Endodermal cell (in vitro differentiated cells): ENCODE data around the gene DHX16. TPM values are rescaled to one million over a fixed set of nuclear protein-coding genes. Genes with fewer than 3 reads are reported as not detected.

Experiments
- DNase-seq: peaks from one replicate; pipeline ENCODE4 v3.0.0-alpha.2; 2017
- H3K27ac ChIP-seq: 2 replicates; pipeline ENCODE4 v1.5.1; 2013; ENCODE audit warnings: mild to moderate bottlenecking, low read depth, low read length, moderate library complexity
- H3K27me3 ChIP-seq: 2 replicates; pipeline ENCODE4 v1.6.1; 2013; ENCODE audit warnings: mild to moderate bottlenecking, low read length, moderate library complexity; ENCODE audit not compliant: insufficient read depth, control insufficient read depth, poor library complexity, severe bottlenecking
- H3K36me3 ChIP-seq: 2 replicates; pipeline ENCODE4 v1.7.0; 2013; ENCODE audit warnings: mild to moderate bottlenecking, low read length, moderate library complexity; ENCODE audit not compliant: control insufficient read depth, insufficient read depth
- H3K4me1 ChIP-seq: one replicate; pipeline ENCODE4 v1.7.0; 2013; ENCODE audit warnings: low read length; ENCODE audit not compliant: control insufficient read depth, insufficient read depth
- H3K4me3 ChIP-seq: 2 replicates; pipeline ENCODE4 v1.5.1; 2013; ENCODE audit warnings: mild to moderate bottlenecking, low read length, moderate library complexity
- H3K9ac ChIP-seq: 2 replicates; pipeline ENCODE4 v1.6.1; 2013; ENCODE audit warnings: mild to moderate bottlenecking, low read length, moderate library complexity; ENCODE audit not compliant: poor library complexity, severe bottlenecking; ENCODE audit errors: extremely low read depth
- H3K9me3 ChIP-seq: 2 replicates; pipeline ENCODE4 v1.6.1; 2013; ENCODE audit warnings: mild to moderate bottlenecking, low read length, moderate library complexity; ENCODE audit not compliant: control insufficient read depth
- H3K27ac Mint-ChIP-seq: 2 replicates; pipeline ENCODE4 v1.8.0; 2020; ENCODE audit warnings: mixed read lengths
- H3K27me3 Mint-ChIP-seq: 2 replicates; pipeline ENCODE4 v1.8.0; 2021; ENCODE audit warnings: mild to moderate bottlenecking, mixed read lengths; ENCODE audit not compliant: insufficient read depth
- H3K36me3 Mint-ChIP-seq: 2 replicates; pipeline ENCODE4 v1.8.0; 2020; ENCODE audit warnings: low read depth, mixed read lengths
- H3K4me1 Mint-ChIP-seq: 2 replicates; pipeline ENCODE4 v1.8.0; 2020; ENCODE audit warnings: mixed read lengths
- H3K4me3 Mint-ChIP-seq: 2 replicates; pipeline ENCODE4 v1.8.0; 2020; ENCODE audit warnings: mild to moderate bottlenecking, moderate library complexity, mixed read lengths
- H3K9me3 Mint-ChIP-seq: 2 replicates; pipeline ENCODE4 v1.8.0; 2020; ENCODE audit warnings: mild to moderate bottlenecking, mixed read lengths
- WGBS, 2 experiments: methylation state at CpG; one replicate each; pipeline versions ENCODE4 v1.1.5 to v1.1.7; 2013; ENCODE audit warnings: missing lambda C conversion rate in 2 of 2, mixed read lengths in 1 of 2; ENCODE audit not compliant: insufficient coverage in 1 of 2, insufficient read length in 1 of 2; 5-methylcytosine and 5-hydroxymethylcytosine counted together
- total RNA-seq, 2 donors: library from RNA; stranded (reverse); fragmentation: NEBNext Ultra II Directional in 1 of 2; extraction: Animal tissue kit (Norgen Biotek cat#: 25700) in 1 of 2; gene quantifications; 2 replicates in 1 of 2; 3 replicates in 1 of 2; pipeline ENCODE4 v1.2.1, GENCODE V29; 2021
- TF ChIP-seq, protein P1 (sequence below): fragments of 200-600 bp; sonication (generic); conservative IDR thresholded peaks from 2 replicates; pipeline ENCODE4 v1.5.0; 2021; ENCODE audit warnings: antibody characterized with exemption, mild to moderate bottlenecking

The DHX16 gene
- total RNA-seq, 2 donors from 2014 or later, result 33.5 to 33.9 TPM

DNA sequence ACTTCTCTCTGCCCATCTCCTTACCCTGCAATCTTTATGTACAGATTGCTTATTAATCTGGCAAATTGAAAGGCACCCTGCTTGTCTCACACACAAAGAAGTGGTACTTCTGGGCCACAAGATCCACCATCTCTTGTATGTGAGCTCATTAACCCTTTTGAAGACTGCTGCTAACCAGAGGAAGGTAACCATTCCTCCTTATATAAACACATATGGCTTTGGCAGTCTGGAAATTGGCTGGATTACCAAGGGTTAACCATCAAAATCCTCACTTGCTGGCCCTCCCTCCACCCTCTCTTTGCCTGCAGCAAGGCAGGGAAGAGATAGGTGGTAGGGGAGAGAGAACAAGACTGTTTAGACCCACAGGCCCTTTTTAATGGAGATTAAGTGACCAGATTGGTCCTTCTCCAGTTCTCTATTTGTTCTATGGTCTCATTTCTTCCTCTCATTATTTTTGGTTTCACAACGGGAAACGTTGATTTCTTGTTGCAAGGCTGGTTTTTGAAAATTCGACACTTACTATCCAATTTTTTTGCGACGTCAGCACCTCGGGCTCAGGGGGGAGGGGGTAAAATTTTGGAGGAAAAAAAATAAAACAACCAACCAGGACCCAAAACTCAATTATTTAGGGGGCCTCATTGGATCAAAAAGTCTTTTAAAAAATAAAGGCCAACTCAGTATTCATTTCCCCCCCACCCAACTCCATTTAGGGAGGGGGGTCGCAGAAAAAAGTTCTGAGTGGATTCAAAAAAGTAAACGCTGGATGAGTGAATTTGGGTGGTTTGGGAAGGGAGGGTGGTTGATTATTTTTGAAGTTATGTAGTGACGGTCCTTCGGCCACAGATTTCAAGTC lies 56.6 kb downstream of the DHX16 start:
- H3K9me3 ChIP-seq, result no peaks in the 10 kb centered on the region
- Mint-ChIP-seq H3K4me3 (peak overlapping the region; percentile 99), H3K9me3 (no peaks in the 10 kb centered on the region), H3K27ac (peak overlapping the region; percentile 100), H3K4me1 (peaks cover 23% of the 10 kb centered on the region), H3K27me3 (no peaks in the 10 kb centered on the region), H3K36me3 (peaks cover 34% of the 10 kb centered on the region)
- H3K9ac ChIP-seq, result peak overlapping the region; percentile 100
- WGBS, 2 experiments, result 0% methylated on average over 3 to 10 of the region's 10 CpGs
- DNase-seq, result peak; percentile 67
- TF ChIP-seq, protein P1, sequence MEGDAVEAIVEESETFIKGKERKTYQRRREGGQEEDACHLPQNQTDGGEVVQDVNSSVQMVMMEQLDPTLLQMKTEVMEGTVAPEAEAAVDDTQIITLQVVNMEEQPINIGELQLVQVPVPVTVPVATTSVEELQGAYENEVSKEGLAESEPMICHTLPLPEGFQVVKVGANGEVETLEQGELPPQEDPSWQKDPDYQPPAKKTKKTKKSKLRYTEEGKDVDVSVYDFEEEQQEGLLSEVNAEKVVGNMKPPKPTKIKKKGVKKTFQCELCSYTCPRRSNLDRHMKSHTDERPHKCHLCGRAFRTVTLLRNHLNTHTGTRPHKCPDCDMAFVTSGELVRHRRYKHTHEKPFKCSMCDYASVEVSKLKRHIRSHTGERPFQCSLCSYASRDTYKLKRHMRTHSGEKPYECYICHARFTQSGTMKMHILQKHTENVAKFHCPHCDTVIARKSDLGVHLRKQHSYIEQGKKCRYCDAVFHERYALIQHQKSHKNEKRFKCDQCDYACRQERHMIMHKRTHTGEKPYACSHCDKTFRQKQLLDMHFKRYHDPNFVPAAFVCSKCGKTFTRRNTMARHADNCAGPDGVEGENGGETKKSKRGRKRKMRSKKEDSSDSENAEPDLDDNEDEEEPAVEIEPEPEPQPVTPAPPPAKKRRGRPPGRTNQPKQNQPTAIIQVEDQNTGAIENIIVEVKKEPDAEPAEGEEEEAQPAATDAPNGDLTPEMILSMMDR, result no peak
- peak overlapping the region; percentile 92 for H3K4me3 ChIP-seq
- no peaks in the 10 kb centered on the region for H3K27me3 ChIP-seq
- peaks cover 2% of the 10 kb centered on the region for H3K4me1 ChIP-seq
- H3K36me3 ChIP-seq, result peaks cover 52% of the 10 kb centered on the region
- H3K27ac ChIP-seq, result peak overlapping the region; percentile 99

DNA sequence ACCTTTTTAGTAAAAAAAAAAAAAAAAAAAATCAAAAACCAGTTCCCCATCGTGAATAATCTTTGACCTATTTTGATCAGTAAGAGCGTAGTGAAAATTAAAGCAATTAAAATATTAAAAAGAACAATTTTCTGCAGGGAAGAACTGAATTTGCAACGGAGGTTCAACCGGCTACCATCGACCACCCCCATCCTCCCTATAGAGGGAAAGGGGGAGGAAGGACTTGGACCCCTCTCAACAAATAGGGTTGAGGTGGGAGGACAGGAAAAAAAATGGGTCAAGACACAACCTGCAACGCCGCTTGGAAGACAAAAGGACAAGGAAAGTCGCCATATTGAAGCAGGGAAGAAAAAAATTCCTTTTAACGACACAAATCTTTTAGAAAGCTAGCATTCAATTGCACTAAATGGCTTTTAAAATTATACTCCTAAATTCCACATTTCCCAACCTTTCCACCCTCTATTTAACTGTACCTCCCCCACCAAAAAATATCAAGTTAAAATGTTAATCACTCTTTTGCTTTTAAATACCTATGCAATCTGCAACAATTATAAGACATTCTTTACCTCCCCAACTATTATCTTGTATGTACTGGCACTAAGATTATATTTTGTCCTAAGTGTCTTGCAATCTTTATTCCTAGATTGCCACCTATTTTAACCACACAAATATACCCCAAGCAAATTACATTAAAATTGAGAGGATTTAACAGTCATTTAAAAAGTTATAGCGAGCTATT lies 57.4 kb downstream of the DHX16 start:
- peaks cover 34% of the 10 kb centered on the region for H3K36me3 Mint-ChIP-seq
- peak overlapping the region; percentile 100 for H3K9ac ChIP-seq
- peak overlapping the region; percentile 99 for H3K27ac ChIP-seq
- H3K36me3 ChIP-seq, result peaks cover 53% of the 10 kb centered on the region
- no peaks in the 10 kb centered on the region for H3K27me3 Mint-ChIP-seq
- peaks cover 23% of the 10 kb centered on the region for H3K4me1 Mint-ChIP-seq
- H3K9me3 Mint-ChIP-seq, result no peaks in the 10 kb centered on the region
- H3K4me3 ChIP-seq, result peak overlapping the region; percentile 92
- H3K4me3 Mint-ChIP-seq, result peak overlapping the region; percentile 99
- H3K27ac Mint-ChIP-seq, result peak overlapping the region; percentile 100
- 0 to 2% methylated on average over 4 to 10 of the region's 10 CpGs for WGBS, 2 experiments
- peaks cover 2% of the 10 kb centered on the region for H3K4me1 ChIP-seq
- peak; percentile 84 for DNase-seq
- H3K27me3 ChIP-seq, result no peaks in the 10 kb centered on the region
- TF ChIP-seq, protein P1, result no peak
- no peaks in the 10 kb centered on the region for H3K9me3 ChIP-seq

DNA sequence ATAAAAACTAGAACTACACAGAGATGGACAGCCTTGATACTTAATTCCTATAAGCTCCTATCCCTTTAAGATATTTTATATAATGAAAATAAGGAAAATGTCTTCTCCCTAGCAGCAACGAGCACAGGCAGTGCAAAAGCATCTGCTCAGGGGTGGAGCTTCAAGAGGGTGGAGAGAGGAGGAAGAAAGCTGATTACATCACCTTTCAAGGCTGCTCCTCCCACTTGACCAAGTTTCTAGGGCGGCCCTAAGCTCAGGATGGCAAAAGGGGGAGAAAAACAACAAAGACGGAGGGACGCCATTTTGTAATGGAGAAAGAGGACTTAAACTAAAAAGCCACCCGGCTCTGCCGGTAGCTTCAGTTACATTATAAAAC lies 58.0 kb downstream of the DHX16 start:
- H3K36me3 Mint-ChIP-seq, result peaks cover 39% of the 10 kb centered on the region

More for the DNA sequence above, 58.0 kb downstream of the DHX16 start:
- peak overlapping the region; percentile 100 for H3K9ac ChIP-seq
- 0 to 3% methylated on average over 1 to 6 of the region's 6 CpGs for WGBS, 2 experiments
- peaks cover 2% of the 10 kb centered on the region for H3K4me1 ChIP-seq
- no peaks in the 10 kb centered on the region for H3K9me3 ChIP-seq
- peak overlapping the region; percentile 99 for H3K4me3 Mint-ChIP-seq
- H3K4me1 Mint-ChIP-seq, result peaks cover 23% of the 10 kb centered on the region
- peak overlapping the region; percentile 99 for H3K27ac ChIP-seq
- DNase-seq, result peak; percentile 89
- TF ChIP-seq, protein P1, result no peak
- peak overlapping the region; percentile 100 for H3K27ac Mint-ChIP-seq
- peaks cover 58% of the 10 kb centered on the region for H3K36me3 ChIP-seq
- H3K27me3 Mint-ChIP-seq, result no peaks in the 10 kb centered on the region
- no peaks in the 10 kb centered on the region for H3K27me3 ChIP-seq
- H3K9me3 Mint-ChIP-seq, result no peaks in the 10 kb centered on the region
- H3K4me3 ChIP-seq, result peak overlapping the region; percentile 92
